HG03097 (cell line): ENCODE results near the gene TES.
"Not testable (repeated sequence)": the region's sequence is repeated elsewhere in the genome, so short reads cannot be mapped to it uniquely, and the experiment has no call there.

Source experiments
- ATAC-seq: cut with Tn5 transposase; IDR thresholded peaks from one replicate; pipeline ENCODE4 v1.9.1; 2021; ENCODE audit not compliant: unreplicated experiment, low FRiP score

Gene TES

GRCh38 chr7:116240024-116240668 lies 29.8 kb downstream of the TES start:
- no peak for ATAC-seq

GRCh38 chr7:116241291-116241690 lies 31.0 kb downstream of the TES start:
- ATAC-seq: no peak

- no peak for ATAC-seq
Observed at GRCh38 chr7:116242178-116242577, 31.8 kb downstream of the TES start.

GRCh38 chr7:116242759-116243158 lies 32.4 kb downstream of the TES start:
- ATAC-seq: no peak

- ATAC-seq: not testable (repeated sequence)
Observed at GRCh38 chr7:116244803-116245202, 34.5 kb downstream of the TES start.

GRCh38 chr7:116246357-116246756 lies 36.0 kb downstream of the TES start:
- ATAC-seq: no peak

GRCh38 chr7:116249969-116250553 lies 39.7 kb downstream of the TES start:
- ATAC-seq: no peak

GRCh38 chr7:116251675-116252074 lies 41.3 kb downstream of the TES start:
- no peak for ATAC-seq

DNA sequence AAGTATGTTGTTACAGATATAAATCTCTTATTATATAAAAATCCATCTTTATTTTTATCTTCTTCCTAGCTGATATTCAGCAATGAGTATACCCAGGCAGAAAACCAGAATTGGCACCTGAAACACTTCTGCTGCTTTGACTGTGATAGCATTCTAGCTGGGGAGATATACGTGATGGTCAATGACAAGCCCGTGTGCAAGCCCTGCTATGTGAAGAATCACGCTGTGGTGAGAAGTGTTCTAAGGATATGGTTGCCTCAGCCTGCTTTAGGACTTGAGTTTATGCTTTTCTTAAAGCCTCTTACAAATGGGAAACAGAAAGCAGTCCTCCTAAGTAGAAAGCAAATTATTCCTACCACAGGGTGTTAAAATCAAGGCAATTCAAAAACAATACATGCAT lies 41.9 kb downstream of the TES start:
- ATAC-seq: no peak

- ATAC-seq: no peak
Observed at GRCh38 chr7:116257156-116257555, 46.8 kb downstream of the TES start.

- no peak for ATAC-seq
Observed at GRCh38 chr7:116258734-116259133, 48.4 kb downstream of the TES start.

GRCh38 chr7:116259156-116259870 lies 49.0 kb downstream of the TES start:
- no peak for ATAC-seq

DNA sequence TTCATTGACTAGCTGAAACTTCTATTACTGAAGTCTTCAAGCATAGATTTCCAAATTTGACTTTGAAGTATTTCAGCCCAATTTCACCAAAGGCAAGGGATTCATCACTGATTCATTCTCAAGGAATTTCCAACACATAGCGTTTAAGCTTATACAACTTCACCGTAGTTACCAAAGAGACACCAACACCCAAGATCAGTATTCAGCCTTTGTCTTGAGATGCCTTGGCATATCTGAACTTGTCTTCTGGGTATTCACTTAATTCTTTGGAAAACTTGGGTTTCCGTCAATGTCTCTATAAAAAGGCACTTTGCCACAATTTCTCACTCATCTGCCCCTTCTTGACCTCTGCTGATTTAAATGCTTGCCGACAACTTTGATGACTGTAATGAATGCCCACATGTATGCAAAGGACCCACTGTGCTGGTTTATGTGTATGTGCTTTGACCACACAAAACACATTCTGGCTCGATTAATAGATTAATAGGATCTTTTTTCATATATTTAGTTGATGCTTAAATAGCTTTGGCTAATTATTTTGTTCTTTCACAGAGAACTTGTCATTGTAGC lies 49.6 kb downstream of the TES start:
- no peak for ATAC-seq

DNA sequence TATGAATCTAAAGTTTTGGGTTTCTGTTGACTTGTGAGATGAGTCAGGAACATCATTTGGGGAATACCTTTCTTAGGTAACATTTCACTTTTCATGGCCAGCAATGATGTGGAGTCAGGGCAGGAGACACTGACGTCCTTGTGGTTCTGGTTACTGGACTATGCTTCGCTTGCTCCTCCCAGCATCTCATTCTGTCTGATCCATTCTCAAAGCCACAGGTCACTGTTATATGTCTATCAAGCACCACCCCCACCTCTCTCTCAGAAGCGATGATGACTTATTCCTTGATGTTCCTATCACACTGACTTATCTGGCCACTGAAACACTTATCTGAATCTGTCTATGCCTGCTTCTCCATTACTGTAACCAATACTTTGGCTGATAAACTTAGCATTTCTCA lies 51.6 kb downstream of the TES start:
- ATAC-seq: no peak

DNA sequence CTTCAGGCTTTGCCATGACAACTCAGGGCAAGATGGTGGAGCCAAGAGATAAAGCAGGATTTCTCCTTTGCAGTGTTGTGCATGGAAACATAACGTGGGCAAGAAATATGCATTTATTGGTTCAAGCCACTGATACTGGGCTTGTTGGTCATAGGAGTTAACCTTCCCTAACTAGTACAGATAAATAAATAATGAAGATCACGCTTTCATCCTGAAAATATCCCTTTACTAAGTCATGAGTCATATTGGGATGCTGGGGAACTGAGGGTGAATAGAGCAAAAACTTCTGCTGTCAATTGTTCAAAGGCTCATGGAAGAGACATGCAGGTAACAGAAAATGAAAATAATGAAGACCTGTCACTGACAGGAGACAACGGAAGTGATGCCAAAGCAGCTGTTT lies 55.5 kb downstream of the TES start:
- ATAC-seq: no peak

- ATAC-seq: no peak
Observed at GRCh38 chr7:116269466-116269865, 59.1 kb downstream of the TES start.

GRCh38 chr7:116271161-116271913 lies 61.0 kb downstream of the TES start:
- ATAC-seq: no peak

GRCh38 chr7:116271963-116272886 lies 61.9 kb downstream of the TES start:
- no peak for ATAC-seq

- no peak for ATAC-seq
Observed at GRCh38 chr7:116273283-116273917, 63.1 kb downstream of the TES start.
